GM12874 (cell line): Measurements from ENCODE around the gene TMX2.

Experiments used
- CTCF ChIP-seq: IDR thresholded peaks from 2 replicates; pipeline ENCODE4 v1.5.1; 2011; ENCODE audit warnings: low read depth, mild to moderate bottlenecking, control low read depth, low read length, moderate library complexity; ENCODE audit not compliant: insufficient read depth

The TMX2 gene

GRCh38 chr11:57763568-57763967 is 51.2 kb downstream of the TMX2 start:
- TF ChIP-seq CTCF, result no peak

GRCh38 chr11:57764021-57764420 is 51.6 kb downstream of the TMX2 start:
- TF ChIP-seq CTCF, result no peak

GRCh38 chr11:57764566-57764965 is 52.2 kb downstream of the TMX2 start:
- TF ChIP-seq CTCF, result no peak

- no peak for TF ChIP-seq CTCF
Measured at GRCh38 chr11:57764972-57765371, 52.6 kb downstream of the TMX2 start.

GRCh38 chr11:57770793-57771192 is 58.4 kb downstream of the TMX2 start:
- TF ChIP-seq CTCF, result no peak

GRCh38 chr11:57771365-57771764 is 59.0 kb downstream of the TMX2 start:
- no peak for TF ChIP-seq CTCF

GRCh38 chr11:57772562-57772961 is 60.2 kb downstream of the TMX2 start:
- TF ChIP-seq CTCF, result no peak

- no peak for TF ChIP-seq CTCF
Measured at GRCh38 chr11:57773026-57773598, 60.7 kb downstream of the TMX2 start.
